ENCODE measurements around the gene LGALS16.
"Not testable (repeated sequence)": the region's sequence is repeated elsewhere in the genome, so short reads cannot be mapped to it uniquely, and the experiment has no call there.

Gene LGALS16, protein sequence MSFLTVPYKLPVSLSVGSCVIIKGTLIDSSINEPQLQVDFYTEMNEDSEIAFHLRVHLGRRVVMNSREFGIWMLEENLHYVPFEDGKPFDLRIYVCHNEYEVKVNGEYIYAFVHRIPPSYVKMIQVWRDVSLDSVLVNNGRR

DNA sequence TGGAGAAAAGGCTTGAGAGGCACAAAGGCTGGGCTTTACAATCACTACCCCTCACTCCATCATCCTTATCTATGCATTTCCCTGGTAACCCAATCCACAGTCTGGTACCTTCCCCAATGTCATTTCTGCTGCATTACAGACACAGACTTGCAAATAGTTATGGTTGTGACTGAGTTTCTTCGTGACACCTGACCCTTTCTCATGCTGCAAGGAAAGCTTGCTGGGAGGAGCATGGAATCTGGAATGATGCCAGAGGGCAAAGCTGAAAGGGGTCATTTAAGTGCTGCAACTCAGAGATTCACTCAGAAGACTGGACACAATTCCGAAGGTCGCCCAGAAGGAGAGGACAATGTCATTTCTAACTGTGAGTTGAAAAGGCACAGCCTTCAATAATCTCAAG, at the start of gene LGALS16:
Gene LGALS16 (plus strand): TSS at position 301 of the 400 bp plus-strand sequence. CDS start 49 bp downstream, at position 350.
- no peak for DNase-seq

DNA sequence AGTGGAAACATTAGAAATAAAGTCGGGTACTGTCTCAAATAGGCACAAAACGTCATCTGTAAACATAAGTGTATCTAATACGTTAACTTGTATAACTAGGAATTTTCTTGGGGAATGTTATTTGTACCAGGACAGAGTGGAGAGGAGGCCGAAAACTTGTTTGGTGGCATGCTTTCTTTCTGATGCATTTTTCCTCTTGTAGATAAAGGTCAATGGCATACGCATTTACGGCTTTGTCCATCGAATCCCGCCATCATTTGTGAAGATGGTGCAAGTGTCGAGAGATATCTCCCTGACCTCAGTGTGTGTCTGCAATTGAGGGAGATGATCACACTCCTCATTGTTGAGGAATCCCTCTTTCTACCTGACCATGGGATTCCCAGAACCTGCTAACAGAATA, 48.7 kb upstream of the LGALS16 start:
- DNase-seq, result no peak

DNA sequence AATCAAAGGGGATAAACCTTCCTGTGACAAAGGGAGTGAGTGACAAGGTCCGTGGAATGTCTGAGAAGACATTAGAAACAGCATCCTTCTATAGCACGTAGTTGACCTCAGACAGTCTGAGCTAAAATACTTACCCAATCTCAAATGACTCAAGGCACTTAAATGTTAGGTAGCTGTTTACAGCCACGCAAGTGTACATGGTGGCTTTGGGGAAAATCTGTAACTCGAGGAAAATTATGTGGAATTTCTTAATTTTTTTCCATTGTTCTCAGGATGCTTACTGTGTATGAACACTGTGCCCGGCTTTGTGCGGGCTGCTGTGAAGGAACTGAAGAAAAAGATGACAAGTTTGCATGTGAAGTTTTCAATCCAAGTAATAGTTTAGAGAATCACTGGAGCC, 48.2 kb upstream of the LGALS16 start:
- DNase-seq, result no peak

DNA sequence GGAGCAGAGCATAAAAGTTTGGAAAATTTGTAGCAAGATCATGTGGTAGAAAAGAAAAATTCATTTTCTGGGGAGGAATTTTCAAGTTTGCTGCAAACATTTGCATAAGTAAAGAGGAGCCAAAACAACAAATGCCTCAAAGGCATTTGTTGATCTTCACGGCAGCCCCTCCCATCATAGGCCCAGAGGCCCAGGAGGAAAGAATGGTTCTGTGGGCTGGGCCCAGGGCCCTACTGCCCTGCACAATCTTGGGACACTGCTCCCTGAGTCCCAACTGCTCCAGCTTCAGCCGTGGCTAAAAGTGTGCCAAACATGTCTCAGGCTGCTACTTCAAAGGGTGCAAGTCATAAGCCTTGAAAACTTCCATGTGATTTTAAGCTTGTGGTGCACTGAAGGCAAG, 42.1 kb upstream of the LGALS16 start:
- no peak for DNase-seq

DNA sequence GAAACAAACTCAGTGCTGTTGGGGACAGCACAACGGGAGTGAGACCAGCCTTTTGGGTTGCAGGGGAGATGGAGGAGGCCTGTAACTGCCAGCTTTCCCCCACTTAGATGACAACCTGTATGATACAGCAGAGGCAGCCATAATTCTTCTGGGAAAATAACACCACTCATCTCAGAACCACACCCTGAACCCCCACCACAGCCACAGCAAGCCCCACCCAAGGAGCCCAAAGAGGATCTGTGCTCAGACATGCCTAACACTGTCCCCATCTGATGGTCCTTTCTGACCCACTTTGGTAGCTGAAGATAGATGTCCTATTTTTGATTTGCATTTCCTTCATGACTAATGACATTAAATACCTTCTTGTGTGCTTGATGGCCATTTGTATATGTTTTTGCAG, 38.0 kb upstream of the LGALS16 start:
- no peak for DNase-seq

DNA sequence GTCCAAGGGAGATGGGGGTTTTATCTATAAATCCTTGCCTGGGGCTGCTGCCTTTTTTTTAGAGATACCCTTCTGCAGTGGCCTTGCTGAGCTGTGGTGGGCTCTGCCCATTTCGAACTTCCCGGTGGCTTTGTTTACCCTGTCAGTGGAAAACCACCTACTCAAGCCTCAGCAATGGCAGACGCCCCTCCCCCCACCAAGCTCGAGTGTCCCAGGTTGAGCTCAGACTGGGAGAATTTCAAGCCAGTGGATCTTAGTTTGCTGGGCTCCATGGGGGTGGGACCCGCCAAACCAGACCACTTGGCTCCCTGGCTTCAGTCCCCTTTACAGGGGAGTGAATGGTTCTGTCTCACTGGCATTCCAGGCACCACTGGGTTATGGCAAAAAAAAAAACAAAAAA, 31.8 kb upstream of the LGALS16 start:
- DNase-seq, result no peak

DNA sequence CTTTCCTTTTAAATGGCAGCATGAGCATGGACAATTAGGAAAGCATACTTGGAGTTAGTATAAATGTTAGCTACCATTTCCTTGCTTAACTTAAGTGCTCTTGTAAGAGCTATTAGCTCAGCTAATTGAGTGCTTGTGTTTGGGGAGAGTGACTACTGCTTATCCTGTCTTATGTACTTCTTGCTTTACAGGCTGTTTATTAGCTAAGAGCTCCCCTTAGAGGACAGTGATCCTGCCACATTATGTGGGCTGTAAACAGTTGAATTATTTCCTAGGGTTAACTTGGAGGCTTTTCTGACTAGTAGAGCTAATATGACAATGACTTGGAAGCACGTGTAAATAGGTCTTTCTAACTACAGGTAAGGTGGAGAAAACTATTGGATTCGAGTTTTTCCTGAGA, 28.1 kb upstream of the LGALS16 start:
- not testable (repeated sequence) for DNase-seq

DNA sequence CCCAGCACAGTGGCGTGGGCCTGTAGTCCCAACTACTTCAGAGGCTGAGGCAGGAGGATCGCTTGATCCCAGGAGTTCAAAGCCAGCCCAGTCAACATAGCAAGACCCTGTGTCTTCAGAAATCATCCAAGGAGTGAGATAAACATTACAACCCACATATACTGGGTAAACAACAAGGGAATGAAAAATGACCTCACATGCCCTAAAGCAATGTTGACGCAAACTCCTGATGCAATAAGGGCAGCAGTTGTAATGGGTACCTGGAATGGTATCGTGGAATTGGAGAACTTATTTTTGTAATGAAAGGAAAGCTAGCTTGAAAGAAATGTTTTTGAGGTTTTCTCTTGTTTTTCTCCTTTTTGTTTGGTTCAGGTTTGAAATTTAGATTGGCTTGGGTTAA, 24.5 kb upstream of the LGALS16 start:
- no peak for DNase-seq

DNA sequence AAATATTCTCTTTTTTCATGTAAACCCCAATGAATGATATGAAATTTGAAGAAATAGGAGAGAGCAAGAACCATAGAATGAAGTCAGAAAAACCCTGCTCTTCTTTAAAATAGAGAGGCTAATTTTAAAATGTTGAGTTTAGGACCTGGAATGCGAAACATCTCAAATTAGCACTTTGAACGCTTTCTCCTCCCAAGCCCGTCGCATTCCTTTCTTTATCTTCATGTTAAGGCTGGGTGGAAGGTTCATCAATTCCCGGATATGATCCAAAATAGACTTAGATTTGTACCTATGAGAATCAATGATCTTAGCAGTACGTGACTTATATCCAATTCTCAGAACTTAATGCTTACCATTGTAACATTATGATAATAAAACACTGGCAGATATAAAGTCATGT, 24.1 kb upstream of the LGALS16 start:
- no peak for DNase-seq

DNA sequence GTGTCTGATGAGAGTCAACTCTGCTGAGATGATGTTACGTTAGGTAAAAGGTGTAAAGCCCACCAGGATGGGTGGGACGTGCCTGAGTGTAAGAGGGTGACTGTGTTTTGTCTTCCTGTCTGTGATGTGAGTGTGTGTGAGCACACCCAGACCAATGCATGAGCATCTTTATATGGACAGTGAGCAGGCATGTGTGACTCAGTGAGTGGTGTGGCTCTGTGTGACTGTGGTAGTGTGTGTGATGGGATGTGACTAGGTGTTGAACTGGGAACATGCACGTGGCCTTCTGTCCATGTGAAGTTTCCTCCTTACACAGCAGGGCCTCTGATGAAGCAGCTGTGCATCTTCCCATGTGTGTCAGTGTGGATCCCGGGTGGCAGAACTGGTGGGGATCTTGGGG, 17.8 kb upstream of the LGALS16 start:
- DNase-seq, result no peak

DNA sequence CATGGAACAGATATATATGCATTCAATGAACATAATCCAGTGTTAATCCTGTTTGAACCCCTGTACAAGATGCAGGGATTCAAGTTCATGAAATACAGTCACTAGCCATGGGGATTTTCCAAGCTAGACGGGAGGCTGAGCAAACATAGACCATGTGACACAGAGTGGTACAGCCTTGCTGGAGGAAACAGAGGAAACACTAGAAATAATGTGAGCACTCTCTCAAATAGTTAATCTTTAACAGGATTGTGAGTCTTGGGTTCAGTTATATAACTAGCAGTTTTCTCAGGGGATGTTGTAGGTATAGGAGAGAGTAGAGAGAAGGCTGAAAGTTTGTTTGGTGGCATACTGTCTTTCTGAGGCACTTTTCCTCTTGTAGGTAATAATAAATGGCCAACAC, 13.9 kb upstream of the LGALS16 start:
- DNase-seq, result no peak

DNA sequence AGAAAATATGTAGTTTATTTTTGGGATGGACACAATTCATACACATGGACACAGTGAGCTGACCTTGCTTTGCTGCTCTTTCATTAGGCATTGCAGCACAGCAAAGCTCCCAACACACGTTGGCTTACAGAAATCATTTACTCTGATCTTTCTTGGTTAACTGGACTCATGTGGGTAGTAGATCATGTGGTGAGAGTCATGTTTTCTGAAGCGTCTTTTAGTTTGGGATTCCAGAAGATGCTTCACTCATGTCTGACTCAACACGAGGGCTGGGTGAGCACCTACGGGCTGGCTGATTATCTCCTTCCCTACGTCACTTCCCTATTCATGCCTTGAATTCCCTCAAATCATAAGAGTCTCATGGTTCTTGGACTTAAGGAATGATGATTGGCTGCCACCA, 12.1 kb upstream of the LGALS16 start:
- no peak for DNase-seq

DNA sequence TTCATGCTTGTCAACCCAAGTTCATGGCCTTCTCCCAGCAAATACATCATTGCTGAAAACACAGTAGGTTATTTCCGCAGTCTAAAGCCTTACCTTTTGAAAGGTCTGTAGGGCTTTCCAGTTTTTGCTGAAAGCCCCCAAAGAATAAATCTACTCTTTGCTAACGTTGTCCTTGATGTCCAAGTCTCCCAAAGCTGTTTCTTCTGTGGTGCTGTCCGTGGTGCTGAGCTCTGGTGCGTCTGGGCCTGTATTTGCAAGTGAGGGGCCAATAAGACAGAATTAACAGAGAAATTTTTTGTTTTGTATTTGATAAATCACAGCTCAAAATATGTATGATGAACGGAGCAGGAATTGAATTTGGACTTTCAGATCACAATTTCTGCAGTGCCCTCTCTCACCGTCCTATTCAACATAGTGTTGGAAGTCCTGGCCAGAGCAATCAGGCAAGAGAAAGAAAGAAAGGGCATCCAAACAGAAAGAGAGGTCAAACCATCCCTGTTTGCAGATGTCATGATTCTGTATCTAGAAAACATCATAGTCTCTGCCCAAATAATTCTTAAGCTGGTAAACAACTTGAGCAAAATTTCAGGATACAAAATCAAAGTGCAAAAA, 9.8 kb upstream of the LGALS16 start:
- DNase-seq, result no peak

DNA sequence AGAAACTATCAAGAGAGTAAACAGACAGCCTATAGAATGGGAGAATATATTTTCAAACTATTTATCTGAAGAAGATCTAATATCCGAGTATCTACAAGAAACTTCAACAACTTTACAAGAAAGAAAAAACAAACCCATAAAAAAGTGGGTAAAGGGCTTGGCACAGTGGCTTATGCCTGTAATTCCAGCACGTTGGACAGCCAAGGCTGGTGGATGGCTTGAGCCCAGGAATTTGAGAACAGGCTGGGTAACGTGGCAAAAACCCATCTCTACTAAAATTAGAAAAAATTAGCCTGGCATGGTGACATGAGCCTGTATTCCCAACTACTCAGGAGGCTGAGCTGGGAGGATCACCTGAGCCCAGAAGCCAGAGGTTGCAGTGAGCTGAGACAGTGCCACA, 7.8 kb upstream of the LGALS16 start:
- DNase-seq, result no peak

DNA sequence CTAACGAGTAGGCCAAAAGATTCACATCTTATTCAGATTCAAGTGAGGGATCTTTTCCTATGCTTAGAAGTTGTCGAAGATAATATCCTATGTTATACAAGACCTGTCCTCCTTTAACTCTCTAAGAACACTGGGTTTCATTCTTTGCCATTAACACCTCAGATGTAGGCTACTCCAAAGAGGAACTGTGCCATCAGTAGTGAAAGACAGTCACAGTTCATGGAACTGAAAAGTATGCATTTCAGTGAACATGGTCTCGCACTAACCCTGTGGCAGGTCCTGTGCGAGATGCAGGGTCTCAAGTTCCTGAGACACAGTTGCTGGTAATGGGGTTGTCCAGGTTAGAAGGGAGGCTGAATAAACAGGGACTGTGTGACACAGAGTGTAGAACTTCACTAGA, 4.1 kb downstream of the LGALS16 start:
- DNase-seq, result no peak

DNA sequence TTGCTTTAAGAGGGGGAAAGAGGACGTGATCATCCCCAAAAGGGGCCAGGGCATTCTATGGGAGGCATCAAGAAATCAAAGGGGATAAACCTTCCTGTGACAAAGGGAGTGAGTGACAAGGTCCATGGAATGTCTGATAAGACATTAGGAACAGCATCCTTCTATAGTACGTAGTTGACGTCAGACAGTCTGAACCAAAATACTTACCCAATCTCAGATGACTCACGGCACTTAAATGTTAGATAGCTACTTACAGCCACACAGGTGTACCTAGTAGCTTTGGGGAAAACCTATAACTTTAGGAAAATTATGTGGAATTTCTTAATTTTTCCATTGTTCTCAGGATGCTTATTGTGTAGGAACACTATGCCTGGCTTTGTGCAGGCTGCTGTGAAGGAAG, 4.9 kb downstream of the LGALS16 start:
- no peak for DNase-seq

DNA sequence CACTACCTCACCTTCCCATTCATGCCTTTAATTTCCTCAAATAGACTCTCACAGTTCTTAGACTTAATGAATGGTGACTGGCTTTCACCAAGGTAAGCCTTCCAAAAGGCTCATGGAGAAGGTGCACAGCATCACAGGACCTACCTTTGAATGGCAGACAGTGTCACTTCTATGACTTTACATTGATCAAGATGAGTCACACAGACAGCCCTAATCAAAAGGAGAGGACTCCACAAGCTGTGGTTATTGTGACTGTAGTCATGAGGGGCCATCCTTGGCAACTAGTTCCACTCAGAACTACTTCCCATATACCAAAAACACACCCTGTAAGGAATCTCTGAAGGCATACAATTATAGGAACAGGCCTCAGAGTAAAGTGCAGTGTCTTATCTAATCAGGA, 5.9 kb downstream of the LGALS16 start:
- DNase-seq, result no peak

DNA sequence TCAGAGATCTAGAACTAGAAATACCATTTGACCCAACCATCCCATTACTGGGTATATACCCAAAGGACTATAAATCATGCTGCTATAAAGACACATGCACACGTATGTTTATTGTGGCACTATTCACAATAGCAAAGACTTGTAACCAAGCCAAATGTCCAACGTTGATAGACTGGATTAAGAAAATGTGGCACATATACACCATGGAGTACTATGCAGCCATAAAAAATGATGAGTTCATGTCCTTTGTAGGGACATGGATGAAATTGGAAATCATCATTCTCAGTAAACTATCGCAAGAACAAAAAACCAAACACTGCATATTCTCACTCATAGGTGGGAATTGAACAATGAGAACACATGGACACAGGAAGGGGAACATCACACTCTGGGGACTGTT, 14.1 kb downstream of the LGALS16 start:
- DNase-seq, result not testable (repeated sequence)

DNA sequence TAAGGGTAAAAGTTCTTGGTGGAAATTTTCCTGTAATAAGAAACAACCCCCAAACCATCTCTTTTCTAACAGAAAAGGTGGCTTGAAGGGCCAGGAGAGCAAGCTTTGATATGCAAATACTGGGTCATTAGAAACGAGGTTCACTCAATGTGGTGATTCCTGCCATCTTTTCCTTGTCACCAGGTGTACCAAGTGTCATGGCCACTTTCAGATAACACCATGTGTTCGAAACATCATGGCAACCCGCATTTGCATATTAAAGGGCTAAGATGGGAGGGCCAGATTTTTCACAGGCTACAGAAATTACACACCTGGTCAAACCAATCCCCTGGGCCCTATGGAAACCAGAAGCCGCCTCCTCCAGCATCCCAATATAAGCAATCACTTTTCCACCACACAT, 15.3 kb downstream of the LGALS16 start:
- DNase-seq, result no peak

DNA sequence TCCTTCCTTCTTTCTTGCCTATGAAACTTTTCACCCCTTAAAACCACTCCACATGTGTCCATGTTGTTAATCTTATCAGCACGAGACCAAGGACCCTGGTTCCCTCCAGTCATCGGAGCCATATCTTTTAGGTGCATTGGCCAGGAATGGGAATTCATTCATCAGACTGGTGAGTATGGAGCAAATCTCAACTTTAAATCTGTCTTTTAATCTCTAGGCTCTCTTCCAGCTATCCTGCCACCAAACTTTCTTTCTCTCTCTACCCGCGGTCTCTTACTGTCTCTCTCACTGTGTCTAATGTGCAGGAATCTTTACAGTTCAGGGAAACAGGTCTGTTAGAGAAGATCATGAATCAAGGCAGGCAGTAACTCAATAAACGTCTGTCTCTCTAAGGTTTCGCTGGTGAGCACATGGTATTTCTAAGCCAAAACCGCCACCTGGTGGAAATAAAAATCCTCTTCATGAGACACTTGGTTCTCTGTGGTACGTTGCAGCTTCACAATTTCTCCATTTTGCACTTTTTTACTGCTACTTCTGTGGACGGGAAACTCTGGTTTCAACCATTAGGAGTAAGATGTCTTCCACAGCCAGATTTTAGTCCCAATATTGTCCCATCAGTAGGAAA, 16.1 kb downstream of the LGALS16 start:
- peak; percentile 31 for DNase-seq

DNA sequence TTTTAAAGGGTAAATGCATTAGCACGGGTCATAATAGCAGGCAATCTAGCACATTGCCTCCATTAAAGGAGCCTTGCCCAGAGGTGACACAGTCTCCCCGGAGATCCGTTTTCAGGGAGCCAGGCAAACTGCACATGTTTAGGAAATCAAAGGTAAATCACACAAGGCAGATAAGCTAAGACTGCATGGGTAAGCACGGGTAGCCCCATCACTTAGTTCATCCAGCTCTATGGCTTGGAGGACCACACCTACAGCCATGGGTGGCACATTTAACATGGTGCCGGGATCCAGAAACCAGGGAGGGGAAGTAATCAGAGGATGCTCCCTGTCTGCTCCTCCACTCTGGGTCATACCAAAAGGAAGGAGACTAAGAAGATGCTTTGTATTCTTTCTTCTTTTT, 16.8 kb downstream of the LGALS16 start:
- no peak for DNase-seq

DNA sequence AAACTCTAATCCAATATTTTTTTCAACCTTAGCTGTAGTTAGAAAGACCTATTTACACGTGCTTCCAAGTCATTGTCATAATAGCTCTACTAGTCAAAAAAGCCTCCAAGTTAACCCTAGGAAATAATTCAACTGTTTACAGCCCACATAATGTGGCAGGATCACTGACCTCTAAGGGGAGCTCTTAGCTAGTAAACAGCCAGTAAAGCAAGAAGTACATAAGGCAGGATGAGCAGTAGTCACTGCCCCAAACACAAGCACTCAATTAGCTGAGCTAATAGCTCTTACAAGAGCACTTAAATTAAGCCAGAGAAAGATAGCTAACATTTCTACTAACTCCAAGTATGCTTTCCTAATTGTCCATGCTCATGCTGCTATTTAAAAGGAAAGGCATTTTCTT, 18.1 kb downstream of the LGALS16 start:
- not testable (repeated sequence) for DNase-seq

DNA sequence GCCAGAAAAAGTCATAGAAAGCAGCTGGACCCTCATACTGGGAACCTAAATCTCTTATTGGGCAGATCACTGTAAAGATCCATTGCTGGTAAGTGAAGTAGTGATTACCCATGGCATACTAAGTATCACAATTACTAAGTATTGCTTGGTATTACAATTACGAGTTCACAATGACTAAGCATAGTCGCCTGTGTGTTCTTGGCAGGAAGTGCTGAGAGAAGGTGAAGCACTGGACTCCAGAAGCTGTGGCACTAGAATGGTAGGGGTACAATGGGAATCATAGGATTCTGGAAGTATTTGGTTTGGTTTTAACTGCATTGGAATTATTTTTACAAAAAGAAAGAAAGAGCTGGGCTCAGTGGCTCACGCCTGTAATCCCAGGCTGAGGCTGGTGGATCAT, 20.3 kb downstream of the LGALS16 start:
- no peak for DNase-seq

DNA sequence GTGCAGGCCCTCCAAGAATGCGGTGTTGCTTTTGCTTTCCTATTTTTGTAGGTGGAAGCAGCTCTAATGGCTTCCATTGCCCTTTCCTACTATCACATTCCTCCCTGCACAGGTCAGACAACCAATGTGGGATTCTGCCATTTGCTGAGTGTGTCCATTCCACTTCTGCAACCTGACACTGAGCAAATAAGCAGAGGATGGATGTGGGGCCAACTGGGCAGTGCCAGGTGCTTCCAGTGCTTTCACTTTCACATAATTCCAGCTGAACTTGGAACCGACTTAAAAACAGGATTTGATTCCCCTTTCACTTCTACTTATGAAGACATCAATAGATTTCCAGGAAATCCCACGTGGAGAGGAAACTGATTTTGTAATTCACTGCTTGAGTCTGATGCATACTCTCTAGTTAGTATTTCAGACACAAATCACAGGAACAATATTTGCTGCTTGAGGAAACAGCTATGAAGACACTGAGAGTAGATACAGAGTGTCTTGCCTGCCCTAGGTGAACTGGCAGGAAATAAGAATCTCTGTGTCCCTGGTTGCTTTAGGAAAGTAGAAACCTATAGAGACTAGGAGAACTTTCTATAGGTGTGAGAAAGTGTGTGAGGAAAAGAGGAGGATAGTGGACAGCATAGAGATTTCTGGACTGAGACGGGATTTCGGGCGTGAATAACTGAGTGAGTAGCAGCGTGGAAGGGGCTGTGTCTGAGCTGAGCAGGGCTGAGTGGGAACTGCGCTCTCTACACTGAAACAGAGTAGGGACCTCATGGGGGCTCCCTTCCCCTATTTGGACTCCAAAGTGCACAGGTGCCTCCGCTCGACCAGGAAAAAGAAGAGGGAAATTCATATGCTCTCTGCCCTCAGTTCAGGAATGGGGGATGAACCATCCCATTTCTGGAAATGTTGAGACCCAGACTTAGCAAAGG, 22.5 kb downstream of the LGALS16 start:
- DNase-seq, result no peak

All from activated gamma-delta T cell treated with Interleukin-2 at 50 U/mL for 16 hours (primary cell).